Gastrocnemius medialis (tissue), 4 donors: ENCODE measurements around the gene ISCA1.

Experiments used
- POLR2A ChIP-seq, 2 donors: fragments of 450-650 bp; IDR thresholded peaks; one replicate each; pipeline ENCODE4 v1.6.1; 2017; ENCODE audit warnings: antibody characterized with exemption in 2 of 2, mild to moderate bottlenecking in 2 of 2, moderate library complexity in 2 of 2
- TF ChIP-seq, protein P1 (sequence below), 5 experiments: fragments of 450-650 bp in 3 of 5; fragments of 200-600 bp in 2 of 5; sonication (generic) in 2 of 5; IDR thresholded peaks in 4 of 5; conservative IDR thresholded peaks in 1 of 5; 1 replicate in 4 of 5; 2 replicates in 1 of 5; pipeline ENCODE4 v1.5.1; 2016 to 2019; ENCODE audit warnings: antibody characterized with exemption in 5 of 5, mild to moderate bottlenecking in 3 of 5, moderate library complexity in 3 of 5

DNA sequence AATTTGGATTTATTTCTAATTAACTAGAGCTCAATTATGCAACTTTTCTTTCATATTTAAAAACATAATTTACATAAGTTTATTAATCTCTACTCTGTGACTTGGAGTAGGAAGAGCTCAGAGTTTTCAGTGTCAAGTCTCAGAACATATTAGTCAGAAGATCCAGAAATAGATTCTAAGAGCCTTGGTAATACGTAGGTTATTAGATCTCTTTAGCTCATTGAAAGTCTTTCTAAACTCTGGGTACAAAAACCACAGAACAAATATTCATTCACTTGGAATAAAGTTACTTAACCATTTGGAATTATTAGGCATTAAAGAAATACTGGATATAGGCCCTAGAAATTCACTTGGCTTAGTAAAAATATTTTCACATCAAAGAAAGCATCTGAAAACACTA, 26.3 kb upstream of the ISCA1 start:
- TF ChIP-seq, protein P1, sequence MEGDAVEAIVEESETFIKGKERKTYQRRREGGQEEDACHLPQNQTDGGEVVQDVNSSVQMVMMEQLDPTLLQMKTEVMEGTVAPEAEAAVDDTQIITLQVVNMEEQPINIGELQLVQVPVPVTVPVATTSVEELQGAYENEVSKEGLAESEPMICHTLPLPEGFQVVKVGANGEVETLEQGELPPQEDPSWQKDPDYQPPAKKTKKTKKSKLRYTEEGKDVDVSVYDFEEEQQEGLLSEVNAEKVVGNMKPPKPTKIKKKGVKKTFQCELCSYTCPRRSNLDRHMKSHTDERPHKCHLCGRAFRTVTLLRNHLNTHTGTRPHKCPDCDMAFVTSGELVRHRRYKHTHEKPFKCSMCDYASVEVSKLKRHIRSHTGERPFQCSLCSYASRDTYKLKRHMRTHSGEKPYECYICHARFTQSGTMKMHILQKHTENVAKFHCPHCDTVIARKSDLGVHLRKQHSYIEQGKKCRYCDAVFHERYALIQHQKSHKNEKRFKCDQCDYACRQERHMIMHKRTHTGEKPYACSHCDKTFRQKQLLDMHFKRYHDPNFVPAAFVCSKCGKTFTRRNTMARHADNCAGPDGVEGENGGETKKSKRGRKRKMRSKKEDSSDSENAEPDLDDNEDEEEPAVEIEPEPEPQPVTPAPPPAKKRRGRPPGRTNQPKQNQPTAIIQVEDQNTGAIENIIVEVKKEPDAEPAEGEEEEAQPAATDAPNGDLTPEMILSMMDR (IDR thresholded peaks at IDR 0.05 in 4 of 5, conservative IDR thresholded peaks at IDR 0.05 in 1 of 5) = no peak
- no peak for TF ChIP-seq POLR2A (IDR thresholded peaks at IDR 0.05)
